GM21737 (cell line): ENCODE measurements around the gene COL26A1.

Experiments
- ATAC-seq: cut with Tn5 transposase; IDR thresholded peaks from one replicate; pipeline ENCODE4 v1.9.1; 2021; ENCODE audit warnings: mild to moderate bottlenecking, moderate library complexity; ENCODE audit not compliant: unreplicated experiment

Gene COL26A1

GRCh38 chr7:101529560-101529959 lies 166.9 kb downstream of the COL26A1 start:
- no peak for ATAC-seq

GRCh38 chr7:101531726-101532357 lies 169.2 kb downstream of the COL26A1 start:
- no peak for ATAC-seq

GRCh38 chr7:101532400-101533102 lies 169.9 kb downstream of the COL26A1 start:
- no peak for ATAC-seq

GRCh38 chr7:101533103-101533465 lies 170.4 kb downstream of the COL26A1 start:
- no peak for ATAC-seq

- no peak for ATAC-seq
These were observed 171.5 kb downstream of the COL26A1 start for GRCh38 chr7:101534015-101534803.

- ATAC-seq, result no peak
These were observed 172.2 kb downstream of the COL26A1 start for GRCh38 chr7:101534873-101535272.

- no peak for ATAC-seq
These were observed 172.7 kb downstream of the COL26A1 start for GRCh38 chr7:101535351-101535751.

- ATAC-seq, result no peak
These were observed 173.6 kb downstream of the COL26A1 start for GRCh38 chr7:101536232-101536631.

- ATAC-seq, result no peak
These were observed 174.0 kb downstream of the COL26A1 start for GRCh38 chr7:101536668-101537067.

GRCh38 chr7:101537205-101537604 lies 174.5 kb downstream of the COL26A1 start:
- no peak for ATAC-seq

GRCh38 chr7:101537935-101538595 lies 175.4 kb downstream of the COL26A1 start:
- ATAC-seq, result no peak

- ATAC-seq, result no peak
These were observed 176.2 kb downstream of the COL26A1 start for GRCh38 chr7:101538596-101539459.

- ATAC-seq, result no peak
These were observed 177.1 kb downstream of the COL26A1 start for GRCh38 chr7:101539784-101540183.

GRCh38 chr7:101542527-101543241 lies 180.0 kb downstream of the COL26A1 start:
- ATAC-seq, result no peak

GRCh38 chr7:101543242-101543766 lies 180.6 kb downstream of the COL26A1 start:
- no peak for ATAC-seq

- ATAC-seq, result no peak
These were observed 181.2 kb downstream of the COL26A1 start for GRCh38 chr7:101543846-101544245.

- ATAC-seq, result no peak
These were observed 182.9 kb downstream of the COL26A1 start for GRCh38 chr7:101545441-101546190.

GRCh38 chr7:101546308-101546936 lies 183.7 kb downstream of the COL26A1 start:
- no peak for ATAC-seq
